HPDE6-E6E7 (cell line): Measurements from ENCODE around the gene SERPINI2.

Experiments
- DNase-seq: peaks from one replicate; pipeline ENCODE4 v3.0.0; 2011; ENCODE audit warnings: missing footprints; ENCODE audit errors: extremely low spot score

Gene SERPINI2

GRCh38 chr3:167473863-167474262, at the start of gene SERPINI2:
SERPINI2 (minus strand) TSS chr3:167474042; CDS start chr3:167471834, 2,208 bp downstream.
- DNase-seq, result no peak

- no peak for DNase-seq
Observed at GRCh38 chr3:167521006-167521355, 47.1 kb upstream of the SERPINI2 start.

- DNase-seq, result no peak
Observed at GRCh38 chr3:167520266-167521005, 46.6 kb upstream of the SERPINI2 start.

GRCh38 chr3:167507954-167508353, 34.1 kb upstream of the SERPINI2 start:
- no peak for DNase-seq

- no peak for DNase-seq
Observed at GRCh38 chr3:167502401-167502800, 28.6 kb upstream of the SERPINI2 start.

GRCh38 chr3:167501941-167502340, 28.1 kb upstream of the SERPINI2 start:
- DNase-seq, result no peak

GRCh38 chr3:167497903-167498302, 24.1 kb upstream of the SERPINI2 start:
- DNase-seq, result no peak

- no peak for DNase-seq
Observed at GRCh38 chr3:167493244-167493643, 19.4 kb upstream of the SERPINI2 start.

GRCh38 chr3:167491621-167492020, 17.8 kb upstream of the SERPINI2 start:
- DNase-seq, result no peak

GRCh38 chr3:167489571-167489970, 15.7 kb upstream of the SERPINI2 start:
- no peak for DNase-seq

GRCh38 chr3:167487556-167487955, 13.7 kb upstream of the SERPINI2 start:
- no peak for DNase-seq

GRCh38 chr3:167484551-167484950, 10.7 kb upstream of the SERPINI2 start:
- no peak for DNase-seq

GRCh38 chr3:167483708-167484475, 10.1 kb upstream of the SERPINI2 start:
- DNase-seq, result no peak

- no peak for DNase-seq
Observed at GRCh38 chr3:167481164-167481563, 7.3 kb upstream of the SERPINI2 start.

GRCh38 chr3:167480748-167481147, 6.9 kb upstream of the SERPINI2 start:
- no peak for DNase-seq

GRCh38 chr3:167469381-167469780, 4.5 kb downstream of the SERPINI2 start:
- no peak for DNase-seq

GRCh38 chr3:167467848-167468611, 5.8 kb downstream of the SERPINI2 start:
- no peak for DNase-seq

GRCh38 chr3:167466966-167467365, 6.9 kb downstream of the SERPINI2 start:
- no peak for DNase-seq

- no peak for DNase-seq
Observed at GRCh38 chr3:167456157-167456799, 17.6 kb downstream of the SERPINI2 start.

- no peak for DNase-seq
Observed at GRCh38 chr3:167453815-167454214, 20.0 kb downstream of the SERPINI2 start.

- no peak for DNase-seq
Observed at GRCh38 chr3:167451282-167451681, 22.6 kb downstream of the SERPINI2 start.

GRCh38 chr3:167450675-167451074, 23.2 kb downstream of the SERPINI2 start:
- no peak for DNase-seq
